Posterior cingulate gyrus (tissue), 11 donors: ENCODE data around the gene BAG1.
A peak's percentile ranks its signal among the peaks of the same experiment; 100 is the strongest.

Source experiments
- DNase-seq, 10 donors: peaks; one replicate each; pipeline versions ENCODE4 v3.0.0 to v3.0.0-alpha.2; 2020 to 2021; ENCODE audit warnings: mixed read lengths in 3 of 10
- intact Hi-C: fragments of 100-400 bp; cut with DNase I; formaldehyde crosslinking; loops from one replicate; pipeline ENCODE4 v1.15.1; 2023

BAG1 gene

DNA sequence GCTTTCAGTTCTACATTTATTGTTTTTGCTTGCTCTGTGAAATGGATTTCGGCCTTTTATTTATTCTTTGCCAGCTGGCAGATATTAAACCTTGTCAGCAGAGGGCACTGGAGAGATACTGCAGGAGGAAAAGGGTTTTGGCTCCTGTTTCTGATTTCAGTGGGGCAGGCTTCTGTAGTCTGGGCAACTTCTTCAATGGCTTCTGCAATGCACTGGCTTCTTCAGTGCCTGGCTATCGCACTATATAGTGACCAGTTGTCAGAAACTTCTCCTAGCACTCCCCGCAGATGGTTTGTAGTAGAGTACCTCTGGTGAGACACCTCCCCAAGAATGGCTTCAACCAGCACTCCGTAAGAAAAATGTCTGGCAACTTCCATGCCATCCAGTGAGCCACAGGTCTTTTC lies 22.6 kb upstream of the BAG1 start:
- DNase-seq, result peak in 3 of 10 donors; percentile 25 to 62 (median 28)
- intact Hi-C loops, result no loop called here

DNA sequence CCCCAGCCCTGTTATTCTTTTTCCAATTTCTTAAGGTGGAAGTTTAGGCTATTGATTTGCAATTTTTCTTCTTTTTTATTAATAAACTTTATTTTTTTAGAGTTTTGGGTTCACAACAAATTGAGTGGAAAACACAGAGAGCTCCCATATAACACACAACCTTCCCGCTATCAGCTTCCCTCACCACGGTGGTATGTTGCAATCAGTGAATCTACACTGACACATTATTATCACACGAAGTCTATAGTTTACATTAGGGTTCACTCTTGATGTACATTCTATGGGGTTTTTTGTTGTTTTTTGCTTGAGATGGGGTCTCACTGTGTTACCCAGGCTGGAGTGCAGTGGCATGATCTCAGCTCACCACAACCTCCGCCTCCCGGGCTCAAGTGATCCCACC lies 21.0 kb upstream of the BAG1 start:
- intact Hi-C loops, result no loop called here
- no peak for DNase-seq

GRCh38 chr9:33277484-33277883 lies 13.0 kb upstream of the BAG1 start:
- no peak for DNase-seq
- intact Hi-C loops, result no loop called here

GRCh38 chr9:33273972-33274328 lies 9.4 kb upstream of the BAG1 start:
- DNase-seq, result no peak
- intact Hi-C loops, result no loop called here

DNA sequence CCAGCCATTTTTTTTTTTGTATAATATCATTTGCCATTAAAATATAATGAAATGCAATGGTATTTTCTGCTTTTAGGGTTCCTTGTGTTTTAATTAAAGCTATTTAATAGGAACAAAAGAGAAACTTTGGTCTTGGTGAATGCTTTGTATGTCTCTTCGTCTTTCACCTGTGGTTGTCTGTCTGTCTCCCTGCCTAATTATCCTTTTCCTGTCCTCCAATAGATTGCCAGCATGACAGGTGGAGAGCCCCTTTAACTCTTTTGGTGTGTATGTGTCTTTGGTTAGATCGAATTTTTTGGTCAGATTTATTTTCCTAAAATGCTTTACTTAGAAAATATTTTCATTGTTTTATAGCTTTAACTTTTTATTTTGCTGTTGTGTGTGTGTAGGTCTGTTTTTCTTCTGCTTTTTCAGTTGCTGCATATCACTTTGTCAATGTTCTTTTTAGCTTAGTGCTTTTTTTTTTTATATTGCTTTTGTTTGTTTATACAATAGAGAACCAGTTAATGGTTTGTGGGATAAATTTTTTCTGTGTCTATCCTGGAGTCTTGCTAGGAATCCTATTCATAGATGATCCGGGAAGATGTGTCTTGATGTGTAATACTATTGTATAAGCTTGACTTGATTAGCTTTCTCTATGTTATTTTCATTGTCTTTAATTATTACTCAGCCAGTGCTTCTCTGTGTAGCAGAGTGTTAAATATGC lies 8.9 kb upstream of the BAG1 start:
- intact Hi-C loops, result no loop called here
- no peak for DNase-seq

GRCh38 chr9:33272061-33272460 lies 7.6 kb upstream of the BAG1 start:
- intact Hi-C loops, result no loop called here
- no peak for DNase-seq

- intact Hi-C loops, result no loop called here
- no peak for DNase-seq
These were observed 5.6 kb upstream of the BAG1 start for GRCh38 chr9:33270146-33270545.

DNA sequence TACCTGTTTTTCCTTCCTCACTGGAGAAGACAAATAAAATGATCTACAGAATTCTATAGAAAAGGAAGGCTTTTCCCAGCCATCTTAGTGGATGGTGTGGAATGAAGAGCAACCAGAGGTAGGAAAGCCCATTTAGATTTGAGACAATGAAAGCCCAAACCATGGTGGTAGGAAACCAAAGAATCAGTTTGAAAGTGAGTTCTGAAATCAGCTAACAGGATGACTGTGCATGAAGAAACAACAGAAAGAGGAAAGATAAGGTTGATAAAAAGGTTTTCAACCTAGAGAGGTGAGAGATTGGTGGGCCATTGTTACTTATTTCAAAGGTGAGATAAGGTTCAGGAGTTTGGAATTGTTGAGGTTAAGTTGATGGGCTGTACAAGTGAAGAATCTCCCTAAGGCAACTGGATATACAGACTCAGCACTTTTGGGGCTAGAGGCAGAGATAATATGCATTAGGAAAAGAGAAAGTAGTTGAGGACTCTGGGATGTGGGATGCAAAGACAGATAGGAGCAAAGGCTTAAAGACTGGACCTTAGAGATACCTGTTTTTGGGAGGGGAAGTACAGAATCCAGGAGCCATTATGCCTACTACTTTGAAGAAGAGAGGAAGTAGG lies 2.8 kb upstream of the BAG1 start:
- intact Hi-C loops, result no loop called here
- no peak for DNase-seq

GRCh38 chr9:33265211-33265865 lies 830 bp upstream of the BAG1 start:
- intact Hi-C loops, result loop anchor here (2.0 kb wide), 1 partner anchor 25 kb away; the partner anchor contains the start of gene NFX1
- DNase-seq, result no peak

DNA sequence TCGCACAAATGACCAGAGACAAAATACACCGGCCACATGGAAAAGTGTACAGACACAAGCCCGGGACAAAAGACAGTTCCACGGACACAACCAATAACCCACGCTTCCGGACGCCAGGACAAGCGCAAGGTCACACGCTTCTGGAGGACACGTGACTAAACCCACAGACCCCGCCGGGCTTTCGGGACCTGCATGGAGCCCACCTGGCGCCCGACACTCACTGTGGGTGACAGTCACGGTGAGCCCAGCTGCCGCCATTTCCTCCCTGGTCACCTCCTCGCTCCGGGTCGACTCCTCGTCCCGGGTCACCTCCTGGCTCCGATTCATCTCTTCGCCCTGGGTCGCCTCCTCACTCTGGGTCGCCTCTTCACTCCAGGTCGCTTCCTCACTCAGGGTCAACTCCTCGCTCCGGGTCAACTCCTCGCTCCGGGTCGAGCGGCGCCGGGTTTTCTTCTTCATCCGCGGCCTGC lies 470 bp downstream of the BAG1 start:
- DNase-seq, result peak in 7 of 10 donors; percentile 14 to 91 (median 42)
- intact Hi-C loops, result loop anchor here (2.0 to 5.0 kb wide), 2 partner anchors 27 to 97 kb away; partner anchors contain the start of genes B4GALT1 and NFX1

GRCh38 chr9:33263131-33264002 lies 1.1 kb downstream of the BAG1 start:
- intact Hi-C loops, result loop anchor here (2.0 to 5.0 kb wide), 2 partner anchors 27 to 96 kb away; partner anchors contain the start of genes B4GALT1 and NFX1

GRCh38 chr9:33260372-33260771 lies 4.1 kb downstream of the BAG1 start:
- DNase-seq, result no peak
- intact Hi-C loops, result loop anchor here (5.0 kb wide), 1 partner anchor 93 kb away; the partner anchor contains the start of gene B4GALT1

More at GRCh38 chr9:33263131-33264002, 1.1 kb downstream of the BAG1 start:
- DNase-seq, result peak in 2 of 10 donors; percentile 11 to 82

- intact Hi-C loops, result no loop called here
- DNase-seq, result no peak
These were observed 7.2 kb downstream of the BAG1 start for GRCh38 chr9:33257276-33257675.

- intact Hi-C loops, result no loop called here
- no peak for DNase-seq
These were observed 8.3 kb downstream of the BAG1 start for GRCh38 chr9:33256236-33256635.

DNA sequence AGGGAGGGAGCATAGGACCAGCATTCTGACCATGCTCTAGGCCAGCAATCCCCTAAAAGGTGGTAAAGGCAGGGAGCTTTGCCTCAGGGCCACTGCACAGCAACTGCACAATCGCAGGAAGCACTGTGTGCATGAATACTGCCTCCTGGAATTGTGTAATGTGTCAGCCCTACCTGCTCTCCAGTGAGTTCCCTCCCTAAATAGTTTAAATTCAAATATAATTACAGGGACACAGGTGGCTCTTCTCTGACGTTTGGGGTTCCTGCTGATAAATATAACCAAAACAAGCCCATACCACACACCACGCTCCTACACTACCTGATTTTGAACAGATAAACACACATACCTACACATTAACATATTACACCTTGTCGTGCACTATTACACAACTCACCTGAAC lies 9.0 kb downstream of the BAG1 start:
- no peak for DNase-seq
- intact Hi-C loops, result no loop called here

- intact Hi-C loops, result no loop called here
- DNase-seq, result no peak
These were observed 9.5 kb downstream of the BAG1 start for GRCh38 chr9:33255014-33255413.

DNA sequence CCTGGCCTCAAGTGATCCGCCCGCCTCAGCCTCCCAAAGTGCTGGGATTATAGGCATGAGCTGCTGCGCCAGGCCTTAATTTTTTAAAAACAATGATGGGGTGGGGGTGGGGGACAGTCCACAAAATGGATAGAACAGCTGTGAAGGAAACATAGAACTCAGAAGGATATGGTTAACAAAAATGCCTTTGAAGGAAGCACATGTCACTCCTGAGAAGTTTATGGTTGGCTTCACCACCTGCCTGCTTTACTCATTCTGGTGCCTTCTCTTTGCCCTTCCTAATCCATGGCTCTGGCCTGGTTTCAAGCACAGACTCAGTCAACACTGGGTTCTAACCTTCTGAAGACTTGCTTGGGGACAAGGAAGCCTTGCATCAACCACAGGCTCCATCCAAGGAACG lies 10.3 kb downstream of the BAG1 start:
- intact Hi-C loops, result no loop called here
- DNase-seq, result no peak

- intact Hi-C loops, result no loop called here
- DNase-seq, result no peak
These were observed 14.0 kb downstream of the BAG1 start for GRCh38 chr9:33250458-33250995.

DNA sequence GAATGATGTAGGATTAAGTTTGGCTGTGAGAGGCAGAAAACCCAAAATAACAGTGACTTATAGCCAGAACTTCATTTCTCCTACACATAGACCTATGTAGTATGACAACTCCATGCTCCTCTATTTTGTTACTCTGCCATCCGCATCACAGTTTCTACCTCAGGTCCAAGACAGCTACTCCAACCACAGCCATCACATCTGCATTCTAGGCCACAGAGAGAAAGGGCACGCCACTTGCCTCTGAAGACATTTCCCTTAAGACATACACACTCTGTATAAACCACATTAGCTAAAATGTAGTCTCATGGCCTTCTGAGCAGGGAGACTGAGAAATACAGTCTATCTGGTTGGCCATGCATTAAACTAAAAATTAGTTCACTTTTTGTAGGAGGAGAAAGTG lies 14.5 kb downstream of the BAG1 start:
- intact Hi-C loops, result no loop called here

GRCh38 chr9:33249087-33249658 lies 15.3 kb downstream of the BAG1 start:
- DNase-seq, result no peak
- intact Hi-C loops, result no loop called here

More for the DNA sequence above, 14.5 kb downstream of the BAG1 start:
- DNase-seq, result no peak
